GM21825 (cell line): ENCODE results near the gene IL17RD.

Experiments
- ATAC-seq: cut with Tn5 transposase; IDR thresholded peaks from one replicate; pipeline ENCODE4 v1.9.1; 2021; ENCODE audit warnings: mild to moderate bottlenecking, moderate library complexity; ENCODE audit not compliant: unreplicated experiment

IL17RD gene

GRCh38 chr3:57158813-57159738 is 6.1 kb downstream of the IL17RD start:
- ATAC-seq: no peak

GRCh38 chr3:57158325-57158724 is 6.8 kb downstream of the IL17RD start:
- no peak for ATAC-seq

GRCh38 chr3:57157545-57157944 is 7.6 kb downstream of the IL17RD start:
- no peak for ATAC-seq

- no peak for ATAC-seq
These were observed 9.9 kb downstream of the IL17RD start for GRCh38 chr3:57155310-57155643.

GRCh38 chr3:57154470-57155309 is 10.5 kb downstream of the IL17RD start:
- no peak for ATAC-seq

- no peak for ATAC-seq
These were observed 12.7 kb downstream of the IL17RD start for GRCh38 chr3:57152151-57153143.

- no peak for ATAC-seq
These were observed 13.4 kb downstream of the IL17RD start for GRCh38 chr3:57151749-57152148.

GRCh38 chr3:57151021-57151449 is 14.1 kb downstream of the IL17RD start:
- ATAC-seq: no peak

GRCh38 chr3:57150113-57150581 is 15.0 kb downstream of the IL17RD start:
- no peak for ATAC-seq

- ATAC-seq: no peak
These were observed 18.1 kb downstream of the IL17RD start for GRCh38 chr3:57147071-57147470.

GRCh38 chr3:57145852-57146251 is 19.3 kb downstream of the IL17RD start:
- ATAC-seq: no peak

GRCh38 chr3:57144952-57145351 is 20.2 kb downstream of the IL17RD start:
- ATAC-seq: no peak

- no peak for ATAC-seq
These were observed 21.2 kb downstream of the IL17RD start for GRCh38 chr3:57143886-57144459.

- no peak for ATAC-seq
These were observed 22.8 kb downstream of the IL17RD start for GRCh38 chr3:57142411-57142723.

- no peak for ATAC-seq
These were observed 23.3 kb downstream of the IL17RD start for GRCh38 chr3:57141719-57142410.

GRCh38 chr3:57140894-57141293 is 24.3 kb downstream of the IL17RD start:
- ATAC-seq: no peak

GRCh38 chr3:57135964-57136719 is 29.0 kb downstream of the IL17RD start:
- ATAC-seq: no peak

GRCh38 chr3:57133157-57133556 is 32.0 kb downstream of the IL17RD start:
- no peak for ATAC-seq

- ATAC-seq: no peak
These were observed 32.5 kb downstream of the IL17RD start for GRCh38 chr3:57132674-57133073.
